ENCODE measurements around the gene RNLS. TPM values are rescaled to one million over a fixed set of nuclear protein-coding genes. Genes with fewer than 3 reads are reported as not detected.

RNLS gene
- total RNA-seq, 1 experiment from 2014 or later = not detected

DNA sequence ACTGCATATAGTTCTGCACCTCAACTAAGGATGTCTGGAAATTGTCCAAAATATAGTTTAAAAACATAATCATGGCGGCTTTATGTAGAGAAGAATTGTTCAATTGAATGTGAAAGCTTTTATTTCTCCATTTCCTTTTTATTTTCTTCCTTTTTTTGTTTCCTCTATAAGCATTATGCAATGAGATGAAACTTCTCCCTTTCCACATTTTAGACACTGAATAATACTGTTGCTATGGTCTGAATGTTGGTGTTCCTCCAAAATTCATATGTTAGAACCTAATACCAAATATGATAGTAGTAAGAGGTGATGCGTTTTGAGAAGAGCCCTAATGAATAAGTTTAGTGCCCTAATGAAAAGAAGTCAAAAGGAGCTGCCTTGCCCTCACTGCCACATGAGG is 175.0 kb downstream of the RNLS start:
- no TSS peak for BruUV-seq (replicated peaks)
- intact Hi-C loops (cut with micrococcal nuclease) = no loop called here
- no peak for TF ChIP-seq CTCF (IDR thresholded peaks at IDR 0.05; ENCODE audit: unreplicated experiment)
- Mint-ChIP-seq H3K27me3 (ENCODE audit: insufficient read depth, unreplicated experiment) (no peaks in the 10 kb centered on the region), H3K9me3 (ENCODE audit: unreplicated experiment) (no peaks in the 10 kb centered on the region), H3K4me1 (ENCODE audit: insufficient read depth, unreplicated experiment) (peaks cover 6% of the 10 kb centered on the region), H3K36me3 (ENCODE audit: insufficient read depth, unreplicated experiment) (no peaks in the 10 kb centered on the region), H3K27ac (ENCODE audit: low read depth, unreplicated experiment) (no peak overlapping the region), H3K4me3 (ENCODE audit: unreplicated experiment) (no peak overlapping the region)
- ChIA-PET POLR2A (no interaction called here), CTCF (no interaction called here)
- DNase-seq (ENCODE audit: unreplicated experiment) = no peak

GRCh38 chr10:88404133-88404532 is 179.0 kb downstream of the RNLS start:
- POLR2A ChIA-PET = interaction anchor here (0.6 to 1.5 kb wide), 4 partner anchors 11 to 541 kb away, joined by 3 to 4 read pairs (median 3); partner anchors contain the start of genes KLLN and PTEN
- no peaks in the 10 kb centered on the region for H3K27me3 Mint-ChIP-seq (ENCODE audit: insufficient read depth, unreplicated experiment)
- no peak for TF ChIP-seq CTCF (IDR thresholded peaks at IDR 0.05; ENCODE audit: unreplicated experiment)
- intact Hi-C loops (cut with micrococcal nuclease) = no loop called here
- peaks cover 12% of the 10 kb centered on the region for H3K9me3 Mint-ChIP-seq (ENCODE audit: unreplicated experiment)
- H3K27ac Mint-ChIP-seq (ENCODE audit: low read depth, unreplicated experiment) = no peak overlapping the region
- no peak for DNase-seq (ENCODE audit: unreplicated experiment)
- BruUV-seq (replicated peaks) = no TSS peak
- no peak overlapping the region for H3K4me3 Mint-ChIP-seq (ENCODE audit: unreplicated experiment)
- CTCF ChIA-PET = interaction anchor here (0.5 to 1.4 kb wide), 5 partner anchors 12 to 153 kb away, joined by 3 to 4 read pairs (median 3); no protein-coding TSS in a partner anchor
- H3K4me1 Mint-ChIP-seq (ENCODE audit: insufficient read depth, unreplicated experiment) = peaks cover 14% of the 10 kb centered on the region
- H3K36me3 Mint-ChIP-seq (ENCODE audit: insufficient read depth, unreplicated experiment) = no peaks in the 10 kb centered on the region

GRCh38 chr10:88401671-88402347 is 181.3 kb downstream of the RNLS start:
- Mint-ChIP-seq H3K4me1 (ENCODE audit: insufficient read depth, unreplicated experiment) (peaks cover 14% of the 10 kb centered on the region), H3K27ac (ENCODE audit: low read depth, unreplicated experiment) (no peak overlapping the region), H3K9me3 (ENCODE audit: unreplicated experiment) (peaks cover 22% of the 10 kb centered on the region), H3K36me3 (ENCODE audit: insufficient read depth, unreplicated experiment) (no peaks in the 10 kb centered on the region), H3K27me3 (ENCODE audit: insufficient read depth, unreplicated experiment) (no peaks in the 10 kb centered on the region), H3K4me3 (ENCODE audit: unreplicated experiment) (no peak overlapping the region)
- no TSS peak for BruUV-seq (replicated peaks)
- intact Hi-C loops (cut with micrococcal nuclease) = loop anchor here (1.0 kb wide), 1 partner anchor 151 kb away; no protein-coding TSS in a partner anchor
- POLR2A ChIA-PET = interaction anchor here (0.7 to 1.0 kb wide), 5 partner anchors 55 to 556 kb away, joined by 3 to 9 read pairs (median 3); no protein-coding TSS in a partner anchor
- CTCF ChIA-PET = interaction anchor here (0.6 to 1.8 kb wide), 5 partner anchors 9 to 545 kb away, joined by 3 to 11 read pairs (median 3); no protein-coding TSS in a partner anchor
- peak; percentile 32 for DNase-seq (ENCODE audit: unreplicated experiment)
- peak; percentile 33 for TF ChIP-seq CTCF (IDR thresholded peaks at IDR 0.05; ENCODE audit: unreplicated experiment)

- Mint-ChIP-seq H3K27ac (ENCODE audit: low read depth, unreplicated experiment) (no peak overlapping the region), H3K4me3 (ENCODE audit: unreplicated experiment) (no peak overlapping the region), H3K36me3 (ENCODE audit: insufficient read depth, unreplicated experiment) (no peaks in the 10 kb centered on the region), H3K27me3 (ENCODE audit: insufficient read depth, unreplicated experiment) (no peaks in the 10 kb centered on the region), H3K4me1 (ENCODE audit: insufficient read depth, unreplicated experiment) (peaks cover 9% of the 10 kb centered on the region), H3K9me3 (ENCODE audit: unreplicated experiment) (peaks cover 36% of the 10 kb centered on the region)
- no peak for TF ChIP-seq CTCF (IDR thresholded peaks at IDR 0.05; ENCODE audit: unreplicated experiment)
- ChIA-PET CTCF (interaction anchor here (0.6 to 1.2 kb wide), 3 partner anchors 9 to 476 kb away, joined by 3 read pairs; no protein-coding TSS in a partner anchor), POLR2A (no interaction called here)
- DNase-seq (ENCODE audit: unreplicated experiment) = no peak
- BruUV-seq (replicated peaks) = no TSS peak
- intact Hi-C loops (cut with micrococcal nuclease) = no loop called here
These were observed 183.9 kb downstream of the RNLS start for GRCh38 chr10:88399240-88399639.
